C1 segment of cervical spinal cord (tissue), 14 donors: ENCODE data around the gene CPD.
A peak's percentile ranks its signal among the peaks of the same experiment; 100 is the strongest.

Experiments used
- DNase-seq, 14 donors: peaks; one replicate each; lab custom pipeline; 2025; lab: John Stamatoyannopoulos, UW

Gene CPD

DNA sequence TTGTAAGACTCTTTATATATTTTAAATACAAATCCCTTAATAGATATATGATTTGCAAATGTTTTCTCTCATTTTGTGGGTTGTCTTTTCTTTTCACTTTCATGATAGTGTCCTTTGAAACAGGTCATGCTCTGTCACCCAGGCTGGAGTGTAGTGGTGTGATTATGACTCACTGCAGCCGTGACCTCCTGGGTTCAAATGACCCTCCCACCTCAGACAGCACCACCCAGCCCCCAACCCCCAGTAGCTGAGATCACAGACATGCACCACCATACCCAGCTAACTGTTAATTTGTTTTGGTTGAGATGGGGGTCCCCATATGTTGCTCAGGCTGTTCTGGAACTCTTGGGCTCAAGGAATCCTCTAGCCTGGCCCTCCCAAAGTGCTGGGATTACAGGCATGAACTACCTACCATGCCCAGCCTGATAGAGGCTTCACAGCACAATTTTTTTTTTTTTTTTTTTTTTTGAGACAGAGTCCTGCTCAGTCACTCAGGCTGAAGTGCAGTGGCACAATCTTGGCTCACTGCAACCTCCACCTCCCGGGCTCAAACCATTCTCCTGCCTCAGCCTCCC, 26.4 kb upstream of the CPD start:
- no peak for DNase-seq

GRCh38 chr17:30354701-30355100, 24.0 kb upstream of the CPD start:
- no peak for DNase-seq

DNA sequence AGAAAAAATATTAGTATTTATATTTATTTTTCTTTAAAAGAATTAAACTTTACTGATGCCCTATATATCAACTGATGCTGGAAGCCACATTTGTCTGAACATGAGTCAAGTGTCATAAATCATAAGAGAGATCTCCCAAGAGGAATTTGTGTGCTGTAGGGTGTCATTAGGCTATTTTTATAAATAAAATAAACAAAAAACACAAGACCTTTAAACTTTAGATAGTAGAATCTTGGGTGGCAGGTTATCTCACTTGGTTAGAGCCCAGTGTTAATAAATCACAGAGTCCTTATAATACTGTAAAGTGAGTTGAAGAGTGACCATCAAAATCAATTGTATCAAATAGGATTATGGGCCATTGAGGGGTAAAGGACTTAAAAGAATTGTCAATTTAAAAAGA, 21.3 kb upstream of the CPD start:
- no peak for DNase-seq

DNA sequence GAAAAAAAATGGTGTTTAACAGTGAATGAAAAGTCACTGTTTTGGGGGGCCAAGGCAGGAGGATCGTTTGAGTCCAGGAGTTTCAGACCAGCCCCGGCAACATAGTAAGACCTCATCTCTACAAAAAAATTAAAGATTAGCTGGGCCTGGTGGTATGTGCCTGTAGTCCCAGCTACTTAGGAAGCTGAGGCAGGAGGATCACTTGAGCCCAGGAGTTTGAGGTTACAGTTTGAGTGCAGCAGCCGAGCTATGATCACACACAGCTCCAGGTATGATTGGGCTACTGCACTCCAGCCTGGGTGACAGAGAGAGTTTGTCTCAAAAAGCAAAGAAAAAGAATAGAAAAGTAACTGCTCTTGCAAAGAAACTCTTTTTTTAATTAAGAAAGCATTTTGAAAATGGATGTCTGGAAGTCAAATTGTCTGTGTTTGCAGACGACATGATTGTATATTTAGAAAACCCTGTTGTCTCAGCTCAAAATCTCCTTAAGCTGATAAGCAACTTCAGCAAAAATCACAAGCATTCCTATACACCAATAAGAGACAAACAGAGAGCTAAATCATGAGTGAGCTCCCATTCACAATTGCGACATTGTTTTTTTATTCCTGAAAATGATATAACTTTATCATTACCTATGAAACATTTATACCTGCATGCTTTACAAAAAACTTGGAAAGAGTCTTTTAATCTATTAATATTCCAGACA, 20.5 kb upstream of the CPD start:
- DNase-seq, result no peak

DNA sequence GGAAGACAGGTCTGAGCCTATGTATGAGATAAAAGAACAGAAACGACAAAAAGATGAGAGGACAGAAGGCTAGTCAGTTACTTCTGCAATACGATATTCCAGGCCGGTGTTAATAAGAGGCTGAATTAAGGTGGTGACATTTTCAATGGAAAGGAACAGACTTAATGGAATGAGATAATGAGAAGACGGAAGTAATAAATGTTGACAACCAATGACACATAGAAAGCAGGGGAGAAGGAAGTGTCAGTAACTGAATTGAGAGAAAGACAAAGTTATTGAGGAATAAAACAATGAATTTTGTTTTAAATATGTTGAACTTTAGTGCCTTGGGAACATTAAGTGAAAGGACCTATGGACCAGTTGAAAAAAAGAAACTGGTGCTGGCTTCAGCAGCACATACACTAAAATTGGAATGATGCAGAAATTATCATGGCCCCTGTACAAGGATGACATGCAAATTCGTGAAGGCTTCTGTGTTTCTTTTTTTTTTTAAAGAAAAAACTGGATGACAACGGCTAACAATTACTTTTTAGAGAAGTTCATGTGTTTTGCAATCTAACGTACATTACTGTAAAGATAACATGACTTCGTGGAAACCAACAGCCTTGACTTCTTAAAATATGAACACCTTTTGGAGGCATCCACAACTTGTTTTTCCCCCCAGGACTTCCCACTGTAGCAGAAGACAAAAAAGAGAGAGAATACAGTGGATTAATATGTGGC, 18.5 kb upstream of the CPD start:
- no peak for DNase-seq

- DNase-seq, result no peak
Measured at GRCh38 chr17:30361766-30362279, 16.9 kb upstream of the CPD start.

DNA sequence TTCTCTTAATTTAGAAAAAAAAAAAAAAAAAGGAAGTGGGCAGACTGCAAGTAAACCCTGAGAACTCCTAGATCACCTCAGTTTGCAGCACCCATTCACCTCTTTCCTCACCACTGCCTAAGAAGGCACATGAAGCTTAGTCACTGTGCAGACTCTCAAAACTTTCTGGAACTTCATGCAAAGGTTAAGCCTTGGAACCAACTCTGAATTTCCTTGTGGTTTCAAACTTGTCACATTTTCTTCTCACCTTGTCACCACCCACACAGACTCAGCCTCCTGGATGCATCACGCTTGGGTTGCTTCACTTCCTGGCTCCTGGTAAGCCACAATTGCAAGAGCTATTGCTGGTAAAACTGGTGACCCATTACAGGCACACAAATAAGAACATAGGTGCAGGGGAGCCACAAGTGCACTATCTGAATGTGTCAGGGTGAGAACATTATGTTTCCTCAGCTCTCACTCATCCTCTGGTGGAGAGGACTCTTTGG, 15.0 kb upstream of the CPD start:
- DNase-seq, result no peak

GRCh38 chr17:30366536-30366935, 12.2 kb upstream of the CPD start:
- no peak for DNase-seq

- no peak for DNase-seq
Measured at GRCh38 chr17:30368912-30369720, 9.6 kb upstream of the CPD start.

DNA sequence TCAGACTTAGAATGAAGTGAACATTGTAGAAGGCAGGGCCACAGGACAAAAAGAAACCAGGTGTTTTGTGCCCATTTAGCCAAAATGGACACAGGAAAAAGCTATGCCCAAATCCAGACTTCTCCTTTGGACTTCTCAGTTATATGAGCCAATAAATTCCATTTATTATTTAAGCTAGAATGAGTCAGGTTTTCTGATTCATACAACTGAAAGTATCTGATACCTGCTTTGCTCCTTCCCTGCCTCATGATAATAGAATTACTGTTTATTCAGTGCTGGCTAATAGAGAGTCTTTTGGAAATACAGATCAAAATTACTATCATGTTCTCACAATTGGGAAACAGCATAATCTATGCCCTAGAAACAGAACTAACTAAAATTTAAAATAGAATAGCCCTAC, 8.7 kb upstream of the CPD start:
- no peak for DNase-seq

DNA sequence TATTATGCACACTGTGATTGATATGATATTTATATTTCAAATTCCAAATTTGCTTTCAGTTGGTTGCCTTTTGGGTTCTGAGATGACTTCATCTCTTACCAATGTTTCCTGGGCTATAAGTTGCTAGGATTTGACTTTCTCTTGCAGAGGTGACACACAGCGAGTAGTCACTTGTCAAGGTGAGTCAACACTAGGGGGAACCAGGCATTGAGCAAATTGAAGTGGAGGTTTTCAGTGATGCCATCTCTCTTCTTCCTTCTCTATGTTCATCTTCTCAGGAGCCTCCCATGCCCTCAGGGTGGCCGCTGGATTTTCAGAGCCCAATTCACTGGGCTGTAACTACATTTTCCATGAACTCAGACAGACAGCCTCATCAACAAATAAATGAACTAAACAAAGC, 6.0 kb upstream of the CPD start:
- no peak for DNase-seq

DNA sequence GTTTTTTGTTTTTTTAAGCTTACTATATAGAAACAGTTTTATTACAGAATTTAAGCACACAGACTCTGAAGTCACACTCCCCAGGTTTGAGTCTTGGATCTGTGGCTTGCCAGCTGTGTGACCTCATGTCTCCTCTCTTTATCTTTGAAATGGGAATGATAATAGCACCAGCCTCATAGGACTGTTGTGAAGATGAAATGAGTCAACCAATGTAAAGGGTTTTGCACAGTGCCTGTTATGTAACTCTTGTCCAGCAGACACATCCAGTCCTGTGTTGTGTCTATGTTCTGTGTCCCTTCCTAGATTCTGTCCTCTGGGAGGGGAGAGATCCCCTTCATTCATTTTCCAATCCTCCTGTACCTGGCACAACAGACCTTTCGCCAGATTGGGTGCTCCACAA, 3.1 kb upstream of the CPD start:
- DNase-seq, result no peak

DNA sequence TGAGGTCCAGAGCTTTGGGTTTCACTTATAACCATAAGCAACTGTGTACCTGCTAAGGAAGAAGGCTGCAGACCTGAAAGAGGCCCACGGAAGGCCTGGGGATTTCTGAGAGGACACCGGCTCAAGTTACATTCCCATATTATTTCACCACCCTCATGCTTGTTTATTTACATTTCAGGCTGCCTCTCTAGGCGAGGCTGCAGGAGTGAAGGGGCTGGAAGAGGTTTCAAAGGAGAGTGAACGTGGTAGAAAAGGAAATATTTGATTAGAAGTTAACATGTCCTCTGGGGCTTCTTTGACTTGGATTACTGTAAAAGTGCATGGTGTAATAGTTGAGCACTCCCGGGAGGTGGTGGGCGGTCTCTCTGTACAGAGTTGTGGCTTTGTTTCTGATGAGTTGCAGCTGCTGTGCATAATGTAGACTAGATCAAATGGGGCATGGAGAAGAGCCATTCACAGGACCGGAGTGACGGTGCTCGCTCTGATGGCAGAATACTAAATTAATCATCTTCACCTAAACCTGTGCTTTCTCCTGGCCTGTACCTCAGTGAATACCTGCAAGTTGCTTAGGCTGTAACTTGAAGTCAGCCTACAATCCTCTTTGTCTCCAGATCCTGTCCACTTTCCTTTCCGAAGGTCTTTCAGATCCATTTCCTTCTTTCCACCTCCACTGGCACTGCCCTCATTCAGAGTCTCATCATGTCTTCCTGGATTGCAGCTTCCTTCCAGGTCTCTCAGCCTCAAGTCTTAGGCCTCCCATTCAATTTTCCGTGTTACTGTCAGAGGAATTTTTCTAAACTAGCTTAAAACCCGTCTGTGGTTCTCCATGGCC, 1.9 kb upstream of the CPD start:
- DNase-seq, result peak in 7 of 14 donors; percentile 8 to 36 (median 20)

DNA sequence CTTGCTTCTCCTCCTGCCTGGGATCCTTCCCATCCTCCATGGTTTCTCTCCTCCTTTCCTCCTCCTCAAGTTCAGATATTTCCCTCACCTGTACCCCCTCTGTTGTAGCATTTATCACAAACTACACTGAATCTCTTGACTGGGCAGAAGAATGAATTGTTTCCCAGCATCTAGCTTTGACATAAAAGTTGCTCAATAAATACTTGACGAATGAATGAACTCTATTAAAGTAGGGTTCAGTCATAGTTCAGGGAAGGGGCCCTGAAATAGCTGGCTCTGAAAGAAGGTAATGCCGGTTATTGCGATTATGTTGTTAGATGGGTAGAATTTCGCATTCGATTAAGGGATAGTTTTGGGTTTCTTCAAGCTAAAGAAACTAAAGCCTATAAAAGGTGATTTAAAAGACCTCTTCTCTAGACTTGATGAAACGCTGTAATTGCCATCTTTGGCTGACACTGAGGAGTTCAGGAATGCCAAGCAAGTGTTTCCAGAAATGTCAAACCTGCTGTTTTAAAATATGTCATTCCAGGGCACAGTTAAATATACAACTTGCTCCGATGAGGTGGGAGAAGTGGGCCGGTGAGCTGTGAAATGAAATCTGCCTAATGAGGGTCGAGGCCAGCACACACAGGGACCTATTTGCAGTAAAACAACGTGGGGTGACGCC, 1.0 kb upstream of the CPD start:
- no peak for DNase-seq

- DNase-seq, result peak in 6 of 14 donors; percentile 27 to 60 (median 46)
Measured at GRCh38 chr17:30378241-30378824, 394 bp upstream of the CPD start.

GRCh38 chr17:30379303-30379902, 676 bp downstream of the CPD start:
- peak in 3 of 14 donors; percentile 37 to 58 (median 46) for DNase-seq

DNA sequence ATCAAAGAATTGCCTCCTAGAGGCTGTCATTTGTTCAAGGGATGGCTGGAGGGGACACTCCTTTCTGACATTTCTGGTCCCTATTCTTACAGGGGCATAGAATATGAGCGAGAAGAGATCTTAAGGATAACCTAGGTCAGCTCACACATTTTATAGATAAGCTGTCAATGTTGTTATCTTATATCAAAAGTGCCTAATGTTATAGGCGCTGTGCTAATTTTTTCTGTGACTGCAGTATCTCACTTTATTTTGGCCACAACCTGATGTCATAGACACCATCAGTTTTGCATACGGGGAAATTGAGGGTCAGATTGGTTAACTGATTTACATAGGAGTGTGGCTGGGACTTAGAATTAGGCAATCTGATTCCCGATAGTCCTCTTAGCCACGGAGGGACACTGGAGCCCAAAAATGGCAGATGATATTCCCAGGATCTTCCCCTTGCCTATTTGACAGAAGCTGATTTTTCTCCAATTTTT, 1.2 kb downstream of the CPD start:
- DNase-seq, result no peak

GRCh38 chr17:30380643-30381339, 2.1 kb downstream of the CPD start:
- no peak for DNase-seq

DNA sequence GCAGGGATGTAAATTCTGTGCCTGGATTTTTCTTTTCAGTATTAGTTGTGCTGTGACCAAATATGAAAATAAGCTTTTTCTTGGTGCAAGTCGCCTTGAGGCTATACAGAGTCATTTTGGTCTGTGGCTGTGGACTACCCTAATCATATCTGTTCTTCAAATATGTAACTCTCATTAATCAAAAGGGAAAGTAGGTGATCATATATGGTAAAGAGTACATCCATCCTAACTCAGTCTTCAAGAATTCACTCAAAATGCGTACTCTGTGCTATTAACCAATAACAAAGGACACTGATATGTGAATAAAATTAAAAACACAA, 2.6 kb downstream of the CPD start:
- no peak for DNase-seq
